MCF 10A (cell line): Measurements from ENCODE around the gene B4GALT1. TPM values are rescaled to one million over a fixed set of nuclear protein-coding genes. Genes with fewer than 3 reads are reported as not detected.

Experiments used
- BruUV-seq: library from RNA; stranded (reverse); fragments of 400-500 nt; replicated peaks from 2 replicates; lab custom pipeline; 2021; lab: Mats Ljungman, UMichigan
- CTCF ChIA-PET: fragments of 300-600 bp; sonication (Branson Sonifier 250); formaldehyde crosslinking; extraction: SDS; loops from one replicate; lab custom pipeline; 2021; ENCODE audit warnings: antibody characterized with exemption, inconsistent platforms; lab: Yijun Ruan, JAX
- POLR2A ChIA-PET: fragments of 300-600, 350-650 bp; sonication (Branson Sonifier 250); formaldehyde crosslinking; extraction: SDS; loops from one replicate; lab custom pipeline; 2020; ENCODE audit warnings: antibody characterized with exemption, inconsistent platforms; lab: Yijun Ruan, JAX
- DNase-seq: peaks from one replicate; pipeline ENCODE4 v3.0.0-alpha.2; 2018; ENCODE audit not compliant: unreplicated experiment
- H3K27ac Mint-ChIP-seq: one replicate; pipeline ENCODE4 v1.8.0; 2022; ENCODE audit warnings: mild to moderate bottlenecking, low read depth, mixed read lengths; ENCODE audit not compliant: unreplicated experiment
- H3K27me3 Mint-ChIP-seq: one replicate; pipeline ENCODE4 v1.8.0; 2022; ENCODE audit warnings: mixed read lengths; ENCODE audit not compliant: insufficient read depth, unreplicated experiment
- H3K36me3 Mint-ChIP-seq: one replicate; pipeline ENCODE4 v1.8.0; 2022; ENCODE audit warnings: mild to moderate bottlenecking, moderate library complexity, mixed read lengths; ENCODE audit not compliant: insufficient read depth, unreplicated experiment
- H3K4me1 Mint-ChIP-seq: one replicate; pipeline ENCODE4 v1.8.0; 2022; ENCODE audit warnings: mixed read lengths; ENCODE audit not compliant: insufficient read depth, unreplicated experiment
- H3K4me3 Mint-ChIP-seq: one replicate; pipeline ENCODE4 v1.8.0; 2022; ENCODE audit warnings: mild to moderate bottlenecking, moderate library complexity, mixed read lengths; ENCODE audit not compliant: unreplicated experiment
- H3K9me3 Mint-ChIP-seq: one replicate; pipeline ENCODE4 v1.8.0; 2022; ENCODE audit warnings: mixed read lengths; ENCODE audit not compliant: unreplicated experiment
- intact Hi-C: fragments of 100-400 bp; cut with micrococcal nuclease; formaldehyde crosslinking; loops from 2 replicates; pipeline ENCODE4 v1.14.1; 2022
- total RNA-seq: library from RNA; stranded (reverse); gene quantifications from 2 replicates; pipeline ENCODE4 v1.2.3, GENCODE V29; 2022
- TF ChIP-seq, protein P1 (sequence below): fragments of 200-600 bp; IDR thresholded peaks from one replicate; pipeline ENCODE4 v1.8.0; 2022; ENCODE audit warnings: antibody characterized with exemption, mild to moderate bottlenecking; ENCODE audit not compliant: unreplicated experiment

B4GALT1 gene
- total RNA-seq, 1 experiment from 2014 or later: 184 TPM

DNA sequence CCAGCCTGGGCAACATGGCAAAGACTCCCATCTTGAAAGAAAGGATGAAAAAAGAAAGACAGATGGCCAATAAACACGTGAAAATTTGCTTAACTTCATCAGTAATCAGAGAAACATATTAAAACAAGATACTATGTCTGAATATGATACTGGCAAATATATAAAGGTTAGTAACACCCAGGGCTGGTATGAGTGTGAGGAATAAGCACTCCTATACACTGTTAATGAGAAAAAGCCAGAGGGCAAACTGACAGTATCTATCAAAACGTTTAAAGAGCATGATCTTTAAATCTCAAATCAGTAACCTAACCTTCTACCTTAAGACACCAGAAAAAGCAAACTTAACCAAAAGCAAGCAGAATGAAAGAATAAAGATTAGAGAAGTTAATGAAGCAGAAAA is 14.1 kb downstream of the B4GALT1 start:
- H3K4me3 Mint-ChIP-seq: no peak overlapping the region
- peaks cover 73% of the 10 kb centered on the region for H3K4me1 Mint-ChIP-seq
- BruUV-seq: no TSS peak
- H3K27me3 Mint-ChIP-seq: no peaks in the 10 kb centered on the region
- TF ChIP-seq, protein P1, sequence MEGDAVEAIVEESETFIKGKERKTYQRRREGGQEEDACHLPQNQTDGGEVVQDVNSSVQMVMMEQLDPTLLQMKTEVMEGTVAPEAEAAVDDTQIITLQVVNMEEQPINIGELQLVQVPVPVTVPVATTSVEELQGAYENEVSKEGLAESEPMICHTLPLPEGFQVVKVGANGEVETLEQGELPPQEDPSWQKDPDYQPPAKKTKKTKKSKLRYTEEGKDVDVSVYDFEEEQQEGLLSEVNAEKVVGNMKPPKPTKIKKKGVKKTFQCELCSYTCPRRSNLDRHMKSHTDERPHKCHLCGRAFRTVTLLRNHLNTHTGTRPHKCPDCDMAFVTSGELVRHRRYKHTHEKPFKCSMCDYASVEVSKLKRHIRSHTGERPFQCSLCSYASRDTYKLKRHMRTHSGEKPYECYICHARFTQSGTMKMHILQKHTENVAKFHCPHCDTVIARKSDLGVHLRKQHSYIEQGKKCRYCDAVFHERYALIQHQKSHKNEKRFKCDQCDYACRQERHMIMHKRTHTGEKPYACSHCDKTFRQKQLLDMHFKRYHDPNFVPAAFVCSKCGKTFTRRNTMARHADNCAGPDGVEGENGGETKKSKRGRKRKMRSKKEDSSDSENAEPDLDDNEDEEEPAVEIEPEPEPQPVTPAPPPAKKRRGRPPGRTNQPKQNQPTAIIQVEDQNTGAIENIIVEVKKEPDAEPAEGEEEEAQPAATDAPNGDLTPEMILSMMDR: no peak
- peaks cover 31% of the 10 kb centered on the region for H3K36me3 Mint-ChIP-seq
- no peaks in the 10 kb centered on the region for H3K9me3 Mint-ChIP-seq
- no peak for DNase-seq
- peak overlapping the region; percentile 42 for H3K27ac Mint-ChIP-seq
- ChIA-PET POLR2A (interaction anchor here (0.6 to 6.0 kb wide), 5 partner anchors 9 to 137 kb away, joined by 3 to 69 read pairs (median 22); partner anchors contain the start of genes B4GALT1 and NFX1), CTCF (interaction anchor here (1.0 kb wide), 1 partner anchor 13 kb away, joined by 4 read pairs; no protein-coding TSS in a partner anchor)
- intact Hi-C loops: no loop called here

GRCh38 chr9:33151601-33152000 is 15.5 kb downstream of the B4GALT1 start:
- intact Hi-C loops: no loop called here

GRCh38 chr9:33151007-33151557 is 16.1 kb downstream of the B4GALT1 start:
- H3K4me3 Mint-ChIP-seq: peak overlapping the region; percentile 5
- TF ChIP-seq, protein P1: no peak
- H3K27me3 Mint-ChIP-seq: no peaks in the 10 kb centered on the region
- CTCF ChIA-PET: interaction anchor here (0.7 to 1.8 kb wide), 9 partner anchors 7 to 75 kb away, joined by 3 to 8 read pairs (median 4); no protein-coding TSS in a partner anchor
- H3K27ac Mint-ChIP-seq: peak overlapping the region; percentile 76
- peak; percentile 76 for DNase-seq
- H3K4me1 Mint-ChIP-seq: peaks cover 74% of the 10 kb centered on the region
- no TSS peak for BruUV-seq
- POLR2A ChIA-PET: interaction anchor here (0.6 to 6.0 kb wide), 9 partner anchors 10 to 164 kb away, joined by 3 to 69 read pairs (median 9); partner anchors contain the start of gene B4GALT1
- no peaks in the 10 kb centered on the region for H3K9me3 Mint-ChIP-seq
- H3K36me3 Mint-ChIP-seq: peaks cover 39% of the 10 kb centered on the region
- intact Hi-C loops: no loop called here

More at GRCh38 chr9:33151601-33152000, 15.5 kb downstream of the B4GALT1 start:
- CTCF ChIA-PET: interaction anchor here (0.7 to 1.8 kb wide), 10 partner anchors 8 to 77 kb away, joined by 3 to 8 read pairs (median 4); no protein-coding TSS in a partner anchor
- H3K27ac Mint-ChIP-seq: peak overlapping the region; percentile 76
- H3K4me1 Mint-ChIP-seq: peaks cover 74% of the 10 kb centered on the region
- no peaks in the 10 kb centered on the region for H3K27me3 Mint-ChIP-seq
- H3K4me3 Mint-ChIP-seq: no peak overlapping the region
- no peak for DNase-seq
- no TSS peak for BruUV-seq
- peaks cover 34% of the 10 kb centered on the region for H3K36me3 Mint-ChIP-seq
- POLR2A ChIA-PET: interaction anchor here (0.6 to 6.0 kb wide), 11 partner anchors 10 to 600 kb away, joined by 3 to 69 read pairs (median 5); partner anchors contain the start of gene B4GALT1
- H3K9me3 Mint-ChIP-seq: no peaks in the 10 kb centered on the region
- TF ChIP-seq, protein P1: no peak

- Mint-ChIP-seq H3K4me3 (no peak overlapping the region), H3K4me1 (peaks cover 58% of the 10 kb centered on the region), H3K9me3 (no peaks in the 10 kb centered on the region), H3K36me3 (peaks cover 41% of the 10 kb centered on the region), H3K27ac (no peak overlapping the region), H3K27me3 (no peaks in the 10 kb centered on the region)
- no TSS peak for BruUV-seq
- TF ChIP-seq, protein P1: no peak
- intact Hi-C loops: no loop called here
- ChIA-PET CTCF (no interaction called here), POLR2A (interaction anchor here (0.7 to 6.0 kb wide), 7 partner anchors 9 to 47 kb away, joined by 3 to 67 read pairs (median 5); partner anchors contain the start of gene B4GALT1)
- DNase-seq: no peak
Observed at GRCh38 chr9:33148367-33149014, 18.6 kb downstream of the B4GALT1 start.
